Gastrocnemius medialis (tissue), 4 donors: ENCODE results near the gene C20orf141. TPM values are rescaled to one million over a fixed set of nuclear protein-coding genes. Genes with fewer than 3 reads are reported as not detected.
A peak's percentile ranks its signal among the peaks of the same experiment; 100 is the strongest.

ENCODE experiments used
- ATAC-seq, 2 donors: fragments of 150-250 bp; one replicate each; pipeline ENCODE4 v1.9.1; 2016
- DNase-seq, 2 donors: peaks; one replicate each; pipeline ENCODE4 v3.0.0-alpha.2; 2019
- H3K27ac ChIP-seq, 4 donors: fragments of 200-600 bp; sonication (generic); 1 replicate in 1 of 4; 2 replicates in 3 of 4; pipeline ENCODE4 v1.5.1; 2016 to 2018; ENCODE audit warnings: mild to moderate bottlenecking in 2 of 4, moderate library complexity in 1 of 4
- H3K27me3 ChIP-seq, 3 donors: fragments of 200-600 bp; sonication (generic) in 2 of 3; 1 replicate in 1 of 3; 2 replicates in 2 of 3; pipeline versions ENCODE4 v1.5.1 to v1.6.0; 2016 to 2019; ENCODE audit warnings: mild to moderate bottlenecking in 1 of 3, moderate library complexity in 1 of 3
- H3K36me3 ChIP-seq, 2 donors: fragments of 200-600 bp; sonication (generic) in 1 of 2; one replicate each; pipeline ENCODE4 v1.5.1; 2017 to 2018
- H3K4me1 ChIP-seq, 2 donors: fragments of 200-600 bp; sonication (generic) in 1 of 2; one replicate each; pipeline ENCODE4 v1.5.1; 2016 to 2017; ENCODE audit warnings: mild to moderate bottlenecking in 2 of 2
- H3K4me3 ChIP-seq, 4 donors: fragments of 200-600 bp; sonication (generic) in 3 of 4; 1 replicate in 1 of 4; 2 replicates in 3 of 4; pipeline ENCODE4 v1.5.1; 2016 to 2019; ENCODE audit warnings: mild to moderate bottlenecking in 2 of 4
- H3K9me3 ChIP-seq, 3 donors: fragments of 200-600 bp; sonication (generic) in 2 of 3; 1 replicate in 1 of 3; 2 replicates in 2 of 3; pipeline ENCODE4 v1.5.1; 2016 to 2019
- CTCF ChIP-seq, 5 experiments: fragments of 450-650 bp in 3 of 5; fragments of 200-600 bp in 2 of 5; sonication (generic) in 2 of 5; IDR thresholded peaks in 4 of 5; conservative IDR thresholded peaks in 1 of 5; 1 replicate in 4 of 5; 2 replicates in 1 of 5; pipeline ENCODE4 v1.5.1; 2016 to 2019; ENCODE audit warnings: antibody characterized with exemption in 5 of 5, mild to moderate bottlenecking in 3 of 5, moderate library complexity in 3 of 5
- POLR2A ChIP-seq, 2 donors: fragments of 450-650 bp; IDR thresholded peaks; one replicate each; pipeline ENCODE4 v1.6.1; 2017; ENCODE audit warnings: antibody characterized with exemption in 2 of 2, mild to moderate bottlenecking in 2 of 2, moderate library complexity in 2 of 2
- in situ Hi-C, 4 donors: fragments of 200-750 bp; cut with MboI; loops; one replicate each; pipeline versions ENCODE4 v1.15.0 to v1.8.0; 2017; ENCODE audit warnings: low sequenced_read_pairs in 4 of 4
- intact Hi-C: fragments of 100-400 bp; cut with DNase I; formaldehyde crosslinking; loops from one replicate; pipeline ENCODE4 v1.15.1; 2023; ENCODE audit warnings: low total_unique reads
- total RNA-seq, 4 donors: library from RNA; depleted of rRNA; stranded (reverse); fragments of >200 nt; gene quantifications; one replicate each; pipeline versions ENCODE4 v1.1.0 to v1.2.3, GENCODE V29; 2016

Gene C20orf141
- total RNA-seq, 4 donors from 2014 or later, result not detected

GRCh38 chr20:2798814-2799213 is 16.0 kb upstream of the C20orf141 start:
- intact Hi-C loops, result no loop called here
- ATAC-seq (no peak), DNase-seq (no peak)
- Histone ChIP-seq H3K27me3 (peaks cover 41 to 61% (median 53%) of the 10 kb centered on the region in 3 donors), H3K27ac (no peak overlapping the region), H3K36me3 (no peaks in the 10 kb centered on the region), H3K4me3 (no peak overlapping the region), H3K9me3 (peaks cover 0 to 7% (median 0%) of the 10 kb centered on the region in 3 donors), H3K4me1 (peaks cover 0 to 6% of the 10 kb centered on the region in 2 donors)
- in situ Hi-C loops, result no loop called here
- TF ChIP-seq CTCF (IDR thresholded peaks at IDR 0.05 in 4 of 5, conservative IDR thresholded peaks at IDR 0.05 in 1 of 5) (no peak), POLR2A (IDR thresholded peaks at IDR 0.05) (no peak)

DNA sequence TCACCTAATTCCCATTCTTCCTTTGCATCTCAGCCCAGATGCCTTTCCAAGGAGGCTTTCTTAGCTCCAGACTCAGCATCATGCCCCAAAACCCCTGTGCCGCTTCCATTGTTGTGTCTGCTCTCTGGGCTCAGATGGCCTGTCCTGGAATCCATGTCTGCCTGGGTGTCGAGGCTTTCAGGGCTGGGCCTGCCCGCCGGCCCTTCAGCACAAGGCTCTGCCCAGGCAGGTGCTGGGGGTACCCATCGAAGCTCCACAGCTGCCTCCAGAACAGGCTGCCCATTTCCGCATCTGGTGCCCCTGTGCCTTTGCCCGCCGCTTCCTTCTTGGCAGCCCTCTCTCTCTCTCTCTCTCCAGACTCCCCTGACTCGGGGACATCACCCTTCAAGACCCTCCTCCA is 15.5 kb upstream of the C20orf141 start:
- ATAC-seq, result no peak
- intact Hi-C loops, result no loop called here
- no peaks in the 10 kb centered on the region for H3K36me3 ChIP-seq

DNA sequence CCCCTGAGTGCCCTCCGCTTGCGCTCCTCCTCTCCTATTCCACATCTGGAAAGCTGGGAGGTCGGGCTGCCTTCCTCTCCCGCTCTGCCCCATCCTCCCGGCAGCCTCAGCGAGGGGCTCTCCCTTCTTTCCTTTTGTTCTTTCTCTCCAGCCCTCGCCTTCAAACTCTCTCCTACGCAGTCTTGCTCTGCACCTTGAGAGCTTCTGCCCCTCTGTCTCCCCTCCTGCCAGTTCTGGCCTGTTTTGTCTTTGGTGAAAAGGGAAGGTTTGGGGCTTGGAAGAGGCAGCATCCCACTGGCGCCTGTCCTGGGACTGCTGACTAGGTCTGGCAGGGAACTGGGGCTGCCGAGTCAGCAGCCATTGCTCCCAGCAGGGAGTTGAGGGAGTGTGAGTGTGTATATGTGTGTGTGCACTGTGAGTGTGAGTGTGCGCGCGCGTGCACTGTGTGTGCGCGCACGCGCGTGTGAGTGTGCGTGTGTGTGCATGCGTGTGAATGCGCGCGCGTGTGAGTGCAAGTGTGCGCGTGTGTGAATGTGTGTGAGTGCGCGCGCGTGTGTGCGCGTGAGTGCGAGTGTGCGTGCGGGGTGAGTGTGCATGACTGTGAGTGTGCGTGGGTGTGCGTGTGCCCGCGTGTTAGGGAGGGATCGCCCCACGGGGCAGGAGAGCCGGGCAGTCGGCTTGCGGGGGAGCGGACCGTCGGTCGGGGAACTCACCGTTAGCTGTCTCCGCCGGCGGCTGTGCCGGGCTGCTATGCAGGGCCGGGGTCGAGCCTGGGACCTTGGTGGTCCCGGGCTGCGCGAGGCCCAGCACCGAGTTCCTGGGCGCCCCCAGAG is 14.9 kb upstream of the C20orf141 start:
- no peak for ATAC-seq
- H3K27ac ChIP-seq, result no peak overlapping the region
- TF ChIP-seq CTCF (IDR thresholded peaks at IDR 0.05 in 4 of 5, conservative IDR thresholded peaks at IDR 0.05 in 1 of 5), result no peak
- no peak for TF ChIP-seq POLR2A (IDR thresholded peaks at IDR 0.05)

More for the DNA sequence above, 15.5 kb upstream of the C20orf141 start:
- Histone ChIP-seq H3K4me3 (no peak overlapping the region), H3K4me1 (peaks cover 0 to 6% of the 10 kb centered on the region in 2 donors), H3K27me3 (peaks cover 44 to 63% (median 58%) of the 10 kb centered on the region in 3 donors), H3K27ac (no peak overlapping the region), H3K9me3 (peaks cover 0 to 7% (median 0%) of the 10 kb centered on the region in 3 donors)
- TF ChIP-seq POLR2A (IDR thresholded peaks at IDR 0.05), result no peak
- TF ChIP-seq CTCF (IDR thresholded peaks at IDR 0.05 in 4 of 5, conservative IDR thresholded peaks at IDR 0.05 in 1 of 5), result no peak
- in situ Hi-C loops, result no loop called here
- no peak for DNase-seq

GRCh38 chr20:2800521-2801285 is 14.1 kb upstream of the C20orf141 start, which contains the start of gene CPXM1:
TSS of gene CPXM1 (minus strand) at chr20:2800627. CDS start at chr20:2800572, 55 bp downstream.
- Histone ChIP-seq H3K27ac (no peak within 1 kb of the TSS), H3K36me3 (no peaks in the 10 kb centered on the region), H3K4me3 (peak within 1 kb of the TSS in 3 of 4 donors; percentile 9 to 20 (median 10)), H3K27me3 (peaks cover 53 to 74% (median 72%) of the 10 kb centered on the region in 3 donors), H3K9me3 (peaks cover 0 to 7% (median 0%) of the 10 kb centered on the region in 3 donors), H3K4me1 (peaks cover 0 to 6% of the 10 kb centered on the region in 2 donors)
- ATAC-seq (no peak), DNase-seq (no peak)
- TF ChIP-seq POLR2A (IDR thresholded peaks at IDR 0.05) (no peak), CTCF (IDR thresholded peaks at IDR 0.05 in 4 of 5, conservative IDR thresholded peaks at IDR 0.05 in 1 of 5) (no peak)
- intact Hi-C loops, result no loop called here
- in situ Hi-C loops, result no loop called here

More for the DNA sequence above, 14.9 kb upstream of the C20orf141 start:
- Histone ChIP-seq H3K36me3 (no peaks in the 10 kb centered on the region), H3K9me3 (peaks cover 0 to 7% (median 0%) of the 10 kb centered on the region in 3 donors), H3K27me3 (peaks cover 46 to 67% (median 64%) of the 10 kb centered on the region in 3 donors), H3K4me3 (peak overlapping the region in 3 of 4 donors; percentile 9 to 20 (median 10)), H3K4me1 (peaks cover 0 to 6% of the 10 kb centered on the region in 2 donors)
- intact Hi-C loops (no loop called here), in situ Hi-C loops (no loop called here)
- no peak for DNase-seq
